Measurements from ENCODE around the gene SIRPB1.
"Not testable (repeated sequence)": the region's sequence is repeated elsewhere in the genome, so short reads cannot be mapped to it uniquely, and the experiment has no call there.

SIRPB1 gene

GRCh38 chr20:1636621-1637020 lies 16.8 kb upstream of the SIRPB1 start:
- DNase-seq, result no peak

DNA sequence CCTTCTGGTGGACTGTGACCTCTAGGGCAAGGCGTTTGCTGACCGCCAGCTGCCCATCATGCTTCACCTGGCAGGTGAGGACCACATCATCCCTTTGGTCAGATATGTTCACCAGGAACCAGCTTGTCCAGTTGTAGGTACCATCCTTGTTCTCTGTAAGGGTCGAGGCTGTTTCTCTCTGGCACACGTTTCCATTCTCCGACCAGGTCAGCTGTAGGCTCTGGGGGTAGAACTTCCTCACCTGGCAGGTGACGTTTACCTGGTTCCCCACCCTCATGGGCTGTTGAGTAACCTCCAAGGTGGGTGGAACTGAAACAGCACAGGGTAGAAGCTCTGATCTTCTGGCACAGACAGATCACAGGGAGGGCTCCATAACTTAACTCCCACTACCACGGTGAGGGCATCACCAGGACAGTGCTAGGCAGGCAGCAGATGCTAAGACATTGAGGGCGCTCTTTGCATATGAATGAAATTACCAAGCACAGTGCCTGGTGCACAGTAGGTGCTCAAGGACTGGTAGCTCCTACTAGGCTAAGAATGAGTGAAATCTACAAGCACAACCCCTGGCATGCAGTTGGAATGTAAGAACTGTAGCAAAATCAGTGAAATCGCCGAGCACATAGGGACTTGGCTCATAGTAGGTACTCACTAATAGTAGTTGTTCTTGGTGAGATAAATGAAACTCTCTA lies 15.6 kb upstream of the SIRPB1 start:
- no peak for DNase-seq

GRCh38 chr20:1633535-1633934 lies 13.7 kb upstream of the SIRPB1 start:
- DNase-seq, result no peak

DNA sequence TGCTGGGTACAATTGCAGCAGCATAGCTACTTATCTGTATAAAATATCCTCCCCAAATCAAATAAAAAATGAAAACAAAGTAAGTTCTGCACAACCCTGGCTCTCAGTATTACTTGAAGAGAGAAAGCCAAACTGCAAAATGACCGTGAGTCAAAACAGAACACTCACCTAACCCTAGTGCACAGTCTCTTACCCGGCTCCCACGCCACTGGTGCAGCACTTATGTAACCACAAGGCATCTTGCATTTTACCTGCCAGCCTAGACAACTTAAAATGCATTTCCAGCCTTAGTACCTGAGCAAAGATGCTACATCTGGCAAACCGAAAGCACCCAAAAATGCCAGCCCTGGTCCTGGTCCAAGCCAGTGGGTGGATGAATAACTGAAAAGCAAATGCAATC lies 12.4 kb upstream of the SIRPB1 start:
- DNase-seq, result no peak

DNA sequence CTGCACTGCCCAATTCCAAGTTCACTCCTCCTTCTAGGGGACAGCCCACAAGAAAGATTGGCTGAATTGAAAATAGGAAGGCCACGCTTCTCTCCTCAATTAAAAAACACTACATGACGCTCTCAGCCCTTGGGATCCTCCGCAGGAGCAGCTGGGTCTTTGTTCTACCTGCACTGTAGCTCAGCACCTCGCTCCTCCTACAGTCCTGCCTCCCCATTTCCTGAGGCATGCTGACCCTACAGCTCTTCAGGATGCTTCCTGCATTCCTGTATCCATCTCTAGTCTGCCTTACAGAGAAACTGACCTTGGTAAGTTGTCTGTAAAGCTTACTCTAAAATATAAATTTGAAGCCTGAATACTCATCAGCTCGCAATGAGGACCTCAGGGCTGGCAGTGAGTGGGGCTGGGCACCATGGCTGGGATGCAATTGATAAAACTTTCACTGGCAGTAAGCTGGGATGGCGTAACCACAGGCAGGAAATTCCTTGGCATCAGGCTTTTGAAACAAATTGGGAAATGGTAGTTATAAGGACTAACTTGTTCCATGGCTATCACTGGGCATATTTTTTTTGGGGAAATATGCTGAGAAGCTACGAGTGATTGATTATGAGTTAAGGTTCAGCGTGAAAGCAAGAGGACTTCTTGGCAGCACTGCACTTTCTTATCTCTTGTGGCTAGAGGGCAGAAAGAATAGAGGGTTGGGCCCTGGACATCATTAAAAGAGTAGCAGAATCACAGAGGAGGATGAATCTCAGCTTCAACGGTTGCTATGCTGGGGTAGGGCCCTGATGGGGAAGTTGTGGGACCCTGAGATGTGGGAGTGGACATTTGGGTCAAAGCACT lies 11.7 kb upstream of the SIRPB1 start:
- DNase-seq, result no peak

DNA sequence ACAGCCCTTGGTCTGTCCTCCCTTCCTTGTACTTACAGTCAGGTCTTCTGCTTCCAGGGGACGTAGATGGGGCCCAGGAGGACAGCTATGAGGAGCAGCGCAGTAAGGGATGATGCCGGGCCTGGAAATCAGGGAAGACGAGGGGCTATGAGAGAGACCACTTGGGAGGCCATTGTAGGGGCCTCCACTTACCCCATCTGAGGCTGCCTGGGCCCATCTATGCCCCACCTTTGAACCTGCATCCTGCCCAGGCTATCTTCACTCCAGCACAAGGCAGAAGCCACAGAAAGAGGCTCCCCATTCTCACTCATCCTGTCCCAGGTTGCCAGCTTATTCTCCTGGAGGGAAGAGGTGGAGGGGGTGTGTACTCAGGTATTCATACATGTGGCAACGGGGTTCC lies 10.4 kb upstream of the SIRPB1 start:
- no peak for DNase-seq

- no peak for DNase-seq
Observed at GRCh38 chr20:1629321-1629720, 9.5 kb upstream of the SIRPB1 start.

DNA sequence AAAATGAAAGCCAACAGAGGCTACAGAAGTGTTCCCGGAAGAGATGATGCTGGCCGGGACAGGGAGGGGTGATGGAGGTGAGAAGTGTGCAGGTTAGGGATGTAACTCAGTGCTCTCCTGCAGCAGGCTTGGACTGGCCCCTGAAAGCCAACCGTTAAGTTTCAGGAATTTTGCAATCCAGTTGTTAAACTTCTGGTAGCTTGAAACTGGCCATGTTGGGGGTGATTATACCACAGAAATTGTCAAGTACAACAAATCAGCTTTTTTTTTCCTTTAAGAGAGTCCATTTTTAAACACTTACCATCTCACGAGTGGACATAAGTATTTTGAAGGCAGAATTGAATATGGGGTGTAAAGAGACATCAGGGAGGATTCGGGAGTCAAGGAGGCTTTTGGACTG lies 8.8 kb upstream of the SIRPB1 start:
- no peak for DNase-seq

DNA sequence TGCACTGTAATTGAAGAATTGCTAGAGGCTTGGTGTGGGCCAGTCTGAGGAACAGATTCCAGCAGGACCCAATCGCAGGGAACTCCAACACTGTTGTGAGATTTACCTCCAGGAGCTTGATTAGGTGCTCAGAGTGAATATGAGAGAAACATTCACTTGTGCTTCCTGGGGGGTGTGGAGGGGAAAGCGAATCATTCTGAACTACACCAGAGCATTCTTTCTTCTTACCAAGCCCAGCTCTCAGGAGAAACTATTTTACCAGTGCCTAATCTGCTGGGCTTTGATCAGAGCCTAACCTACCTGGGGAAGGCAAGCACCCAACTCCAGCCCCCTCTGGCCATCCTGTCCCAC lies 7.4 kb upstream of the SIRPB1 start:
- no peak for DNase-seq

DNA sequence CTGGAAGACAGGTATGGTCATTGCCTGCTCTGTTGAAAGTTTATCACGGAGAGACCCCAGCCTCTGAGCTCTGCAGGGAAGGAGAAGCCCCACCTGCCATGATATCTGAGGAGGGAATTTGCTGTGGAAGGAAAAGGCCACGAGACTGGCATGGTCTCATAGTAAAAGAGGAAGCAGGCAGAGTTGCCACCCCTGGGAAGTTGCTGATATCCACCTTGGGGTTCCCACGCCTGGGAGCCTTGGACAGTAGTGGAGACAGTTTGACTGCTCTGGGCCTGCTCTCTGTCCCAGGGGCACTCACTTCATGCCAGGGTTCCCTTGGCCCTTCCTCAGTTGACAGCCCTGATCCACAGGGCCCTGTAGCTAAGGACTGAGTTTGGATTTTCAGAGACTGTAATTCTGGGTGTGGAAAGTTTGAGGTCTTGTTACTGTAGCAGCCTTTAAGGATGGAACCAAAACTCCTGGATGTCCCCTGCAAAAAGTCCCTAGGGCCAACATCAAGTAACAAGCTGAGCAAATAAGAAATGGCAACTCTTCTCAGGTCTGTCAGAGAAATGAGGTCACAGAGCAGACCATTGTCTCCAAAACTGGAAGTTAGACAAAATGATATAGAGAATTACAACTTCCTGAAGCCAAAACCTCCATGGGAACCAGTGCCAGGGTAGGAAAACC lies 6.9 kb upstream of the SIRPB1 start:
- no peak for DNase-seq

- DNase-seq, result no peak
Observed at GRCh38 chr20:1625083-1625690, 5.4 kb upstream of the SIRPB1 start.

- no peak for DNase-seq
Observed at GRCh38 chr20:1623501-1624205, 3.8 kb upstream of the SIRPB1 start.

DNA sequence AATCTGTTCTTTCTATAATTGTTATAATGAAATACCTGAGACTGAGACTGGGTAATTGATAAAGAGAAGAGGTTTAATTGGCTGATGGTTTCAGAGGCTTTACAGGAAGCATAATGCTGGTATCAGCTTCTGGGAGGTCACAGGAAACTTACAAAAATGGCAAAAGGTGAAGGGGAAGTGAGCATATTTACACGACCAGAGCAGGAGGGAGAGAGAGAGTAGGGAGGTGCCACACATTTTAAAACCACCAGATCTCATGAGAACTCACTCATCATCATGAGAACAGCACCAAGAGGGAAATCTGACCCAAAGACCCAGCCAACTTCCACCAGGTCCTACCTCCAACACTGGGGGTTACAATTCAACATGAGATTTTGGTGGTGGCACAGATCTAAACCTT lies 2.6 kb upstream of the SIRPB1 start:
- DNase-seq, result no peak

- DNase-seq, result no peak
Observed at GRCh38 chr20:1621316-1621715, 1.5 kb upstream of the SIRPB1 start.

DNA sequence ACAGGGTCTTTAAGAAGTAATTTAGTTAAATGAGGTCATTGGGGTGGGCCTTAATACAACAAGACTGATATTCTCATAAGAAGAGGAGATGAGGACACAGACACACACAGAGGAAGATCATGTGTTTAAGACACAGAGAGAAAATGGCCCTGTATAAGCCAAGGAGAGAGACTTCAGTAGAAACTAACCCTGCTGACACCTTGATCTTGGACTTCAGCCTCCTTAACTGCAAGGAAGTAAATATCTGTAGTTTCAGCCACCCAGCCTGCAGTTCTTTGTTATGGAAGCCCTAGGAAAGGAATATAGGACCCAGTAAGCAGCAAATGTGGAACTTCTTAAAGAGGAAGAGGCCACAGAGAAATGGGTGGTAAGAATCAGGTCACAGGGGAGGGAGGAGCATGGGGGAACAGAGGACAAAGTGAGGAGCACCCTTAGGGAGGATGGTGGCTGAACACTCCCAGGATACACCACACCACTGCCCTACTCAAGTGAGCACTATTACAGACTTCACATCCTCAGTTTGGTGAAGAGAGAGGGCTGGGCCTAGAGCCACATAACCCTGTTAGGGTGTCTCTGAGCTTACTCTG lies 762 bp downstream of the SIRPB1 start:
- DNase-seq, result no peak

DNA sequence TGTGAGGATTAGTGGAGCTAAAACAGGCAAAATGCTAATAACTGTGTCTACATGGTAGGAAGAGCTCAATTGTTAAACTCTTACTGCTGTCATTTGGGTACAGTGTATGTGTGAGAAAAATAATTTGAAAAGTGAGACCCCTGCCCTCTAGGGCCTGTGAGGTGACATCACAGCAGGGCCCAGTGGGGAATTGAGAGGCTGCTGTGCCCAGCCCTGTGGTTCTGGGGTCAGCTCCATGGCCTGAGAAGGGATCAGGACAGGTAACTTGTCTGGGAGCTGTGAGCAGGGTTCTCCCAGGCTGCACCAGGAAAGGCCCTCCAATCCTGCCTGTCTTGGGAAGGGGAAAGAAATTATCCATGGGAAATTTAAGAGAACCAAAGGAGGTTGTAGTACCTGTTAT lies 1.3 kb downstream of the SIRPB1 start:
- DNase-seq, result no peak

- no peak for DNase-seq
Observed at GRCh38 chr20:1616858-1617434, 2.9 kb downstream of the SIRPB1 start.

DNA sequence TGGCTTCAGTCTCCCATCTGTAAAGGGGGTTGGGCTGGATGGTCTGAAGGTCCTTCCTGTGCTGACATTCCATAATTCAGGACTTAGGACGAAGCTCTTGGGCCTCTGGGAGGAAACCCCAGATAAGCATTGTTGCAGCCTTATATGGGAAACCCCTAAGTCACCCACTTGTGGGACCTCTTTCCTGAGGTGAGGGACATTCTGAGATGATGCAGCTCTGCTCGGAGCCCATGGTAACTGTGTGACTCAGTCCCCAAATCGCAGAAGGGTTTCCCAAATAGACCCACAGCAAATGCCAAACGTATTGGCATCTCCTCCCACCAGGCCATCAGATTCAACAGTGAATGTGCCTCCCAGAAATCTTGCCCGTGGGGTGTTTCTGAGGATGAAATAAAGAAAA lies 9.4 kb downstream of the SIRPB1 start:
- DNase-seq, result not testable (repeated sequence)

GRCh38 chr20:1608678-1609347 lies 11.0 kb downstream of the SIRPB1 start:
- not testable (repeated sequence) for DNase-seq

DNA sequence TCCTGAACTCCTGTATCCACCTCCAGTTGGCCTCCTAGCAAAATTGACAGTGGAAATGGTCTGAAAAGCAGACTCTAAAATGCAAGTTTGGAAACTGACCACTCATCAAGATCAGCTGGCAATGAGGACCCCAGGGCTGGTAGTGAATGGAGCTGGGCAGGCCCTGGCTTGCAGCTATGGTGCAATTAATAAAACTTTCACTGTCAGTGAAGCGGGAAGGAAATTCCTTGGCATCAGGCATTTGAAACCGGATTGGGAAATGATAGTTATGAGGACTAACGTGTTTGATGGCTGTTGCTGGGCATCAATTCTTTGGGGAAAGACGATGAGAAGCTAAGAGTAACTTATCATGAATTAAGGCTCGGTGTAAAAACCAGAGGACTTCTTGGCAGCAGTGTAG lies 19.1 kb downstream of the SIRPB1 start:
- no peak for DNase-seq

DNA sequence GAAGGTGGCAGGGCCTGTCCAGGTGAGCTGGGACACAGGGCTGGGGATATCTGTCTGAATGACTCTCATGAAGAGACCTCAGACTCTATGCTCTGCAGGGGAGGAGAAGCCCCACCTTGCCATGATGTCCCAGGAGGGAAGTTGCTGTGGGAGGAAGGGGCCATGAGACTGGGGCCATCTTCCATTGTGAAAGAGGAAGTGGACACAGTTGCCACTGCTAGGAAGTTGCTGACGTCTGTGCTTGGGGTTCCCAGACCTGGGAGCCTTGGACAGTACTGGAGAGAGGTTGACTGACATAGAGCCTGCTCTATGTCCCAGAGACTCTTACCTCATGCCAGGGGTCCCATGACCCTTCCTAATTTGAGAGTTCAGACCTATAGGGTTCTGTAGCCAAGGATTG lies 24.5 kb downstream of the SIRPB1 start:
- no peak for DNase-seq
